ENCODE data around the gene NAV3.

- TF ChIP-seq CTCF (IDR thresholded peaks at IDR 0.05; ENCODE audit: insufficient read depth, low read length) (no peak), POLR2AphosphoS5 (IDR thresholded peaks at IDR 0.05; ENCODE audit: low read depth) (no peak), REST (IDR thresholded peaks at IDR 0.05; ENCODE audit: insufficient replicate concordance, low read depth) (no peak), GABPA (IDR thresholded peaks at IDR 0.05; ENCODE audit: low read depth) (no peak), SPI1 (IDR thresholded peaks at IDR 0.05; ENCODE audit: borderline replicate concordance, low read depth) (no peak)
These were observed 206.2 kb downstream of the NAV3 start for GRCh38 chr12:78036874-78037273.

All from HL-60 (cell line).